ENCODE measurements around the gene SLBP.
A peak's percentile ranks its signal among the peaks of the same experiment; 100 is the strongest.

Gene SLBP

GRCh38 chr4:1708581-1708980 is 3.5 kb downstream of the SLBP start:
- no peak for TF ChIP-seq CTCF (IDR thresholded peaks at IDR 0.05)

GRCh38 chr4:1706358-1706757 is 5.8 kb downstream of the SLBP start:
- no peak for TF ChIP-seq CTCF (IDR thresholded peaks at IDR 0.05)

- no peak for TF ChIP-seq CTCF (IDR thresholded peaks at IDR 0.05)
These were observed 6.4 kb downstream of the SLBP start for GRCh38 chr4:1705732-1706131.

- TF ChIP-seq CTCF (IDR thresholded peaks at IDR 0.05), result no peak
These were observed 8.3 kb downstream of the SLBP start for GRCh38 chr4:1703867-1704266.

- no peak for TF ChIP-seq CTCF (IDR thresholded peaks at IDR 0.05)
These were observed 16.2 kb downstream of the SLBP start for GRCh38 chr4:1695913-1696312.

- TF ChIP-seq CTCF (IDR thresholded peaks at IDR 0.05), result peak; percentile 98
These were observed 18.8 kb downstream of the SLBP start for GRCh38 chr4:1693131-1693896.

- no peak for TF ChIP-seq CTCF (IDR thresholded peaks at IDR 0.05)
These were observed 20.3 kb downstream of the SLBP start for GRCh38 chr4:1691737-1692373.
